OCI-LY3 (cell line): ENCODE results near the gene MAP1LC3B2.

Source experiments
- EZH2phosphoT487 ChIP-seq: fragments of 200-600 bp; shearing (Covaris generic); IDR thresholded peaks from 2 replicates; pipeline ENCODE4 v1.6.1; 2018; ENCODE audit warnings: antibody characterized with exemption, mixed run types, low read depth
- TF ChIP-seq, protein P1 (sequence below): fragments of 200-600, 300-600 bp; sonication (generic); IDR thresholded peaks from 2 replicates; pipeline ENCODE4 v1.5.1; 2014; ENCODE audit warnings: antibody characterized with exemption, low read length, low read depth

DNA sequence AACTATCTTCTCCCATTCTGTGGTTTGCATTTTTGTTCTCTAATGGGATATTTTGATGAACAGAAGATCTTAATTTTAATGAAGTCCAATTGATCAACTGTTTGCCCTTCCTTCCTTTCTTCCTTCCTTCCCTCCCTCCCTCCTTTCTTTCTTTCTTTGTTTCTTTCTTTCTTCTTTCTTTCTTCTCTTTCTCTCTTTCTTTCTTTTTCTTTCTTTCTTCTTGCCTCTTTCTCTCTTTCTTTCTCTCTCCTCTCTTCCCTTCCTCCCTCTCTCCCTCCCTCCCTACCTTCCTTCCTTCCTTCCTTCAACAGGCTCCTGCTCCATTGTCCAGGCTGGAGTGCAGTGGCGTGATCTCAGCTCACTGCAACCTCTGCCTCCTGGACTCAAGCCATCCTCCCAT is 18.9 kb downstream of the MAP1LC3B2 start:
- TF ChIP-seq, protein P1, sequence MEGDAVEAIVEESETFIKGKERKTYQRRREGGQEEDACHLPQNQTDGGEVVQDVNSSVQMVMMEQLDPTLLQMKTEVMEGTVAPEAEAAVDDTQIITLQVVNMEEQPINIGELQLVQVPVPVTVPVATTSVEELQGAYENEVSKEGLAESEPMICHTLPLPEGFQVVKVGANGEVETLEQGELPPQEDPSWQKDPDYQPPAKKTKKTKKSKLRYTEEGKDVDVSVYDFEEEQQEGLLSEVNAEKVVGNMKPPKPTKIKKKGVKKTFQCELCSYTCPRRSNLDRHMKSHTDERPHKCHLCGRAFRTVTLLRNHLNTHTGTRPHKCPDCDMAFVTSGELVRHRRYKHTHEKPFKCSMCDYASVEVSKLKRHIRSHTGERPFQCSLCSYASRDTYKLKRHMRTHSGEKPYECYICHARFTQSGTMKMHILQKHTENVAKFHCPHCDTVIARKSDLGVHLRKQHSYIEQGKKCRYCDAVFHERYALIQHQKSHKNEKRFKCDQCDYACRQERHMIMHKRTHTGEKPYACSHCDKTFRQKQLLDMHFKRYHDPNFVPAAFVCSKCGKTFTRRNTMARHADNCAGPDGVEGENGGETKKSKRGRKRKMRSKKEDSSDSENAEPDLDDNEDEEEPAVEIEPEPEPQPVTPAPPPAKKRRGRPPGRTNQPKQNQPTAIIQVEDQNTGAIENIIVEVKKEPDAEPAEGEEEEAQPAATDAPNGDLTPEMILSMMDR: no peak
- TF ChIP-seq EZH2phosphoT487: no peak
